HFF-Myc (cell line): Measurements from ENCODE around the gene HOXD8.

Experiments
- DNase-seq: peaks from one replicate; pipeline ENCODE4 v3.0.0-alpha.2; 2011; ENCODE audit warnings: low read depth; ENCODE audit errors: extremely low read depth
- H3K4me3 ChIP-seq: replicated peaks from 2 replicates; pipeline ENCODE4 v1.5.1; 2011; ENCODE audit warnings: low read depth, mild to moderate bottlenecking, control low read depth, low read length
- TF ChIP-seq, protein P1 (sequence below): IDR thresholded peaks from 2 replicates; pipeline ENCODE4 v1.5.1; 2012; ENCODE audit warnings: mild to moderate bottlenecking, low read depth, low read length, control low read depth; ENCODE audit errors: missing control alignments

The HOXD8 gene

DNA sequence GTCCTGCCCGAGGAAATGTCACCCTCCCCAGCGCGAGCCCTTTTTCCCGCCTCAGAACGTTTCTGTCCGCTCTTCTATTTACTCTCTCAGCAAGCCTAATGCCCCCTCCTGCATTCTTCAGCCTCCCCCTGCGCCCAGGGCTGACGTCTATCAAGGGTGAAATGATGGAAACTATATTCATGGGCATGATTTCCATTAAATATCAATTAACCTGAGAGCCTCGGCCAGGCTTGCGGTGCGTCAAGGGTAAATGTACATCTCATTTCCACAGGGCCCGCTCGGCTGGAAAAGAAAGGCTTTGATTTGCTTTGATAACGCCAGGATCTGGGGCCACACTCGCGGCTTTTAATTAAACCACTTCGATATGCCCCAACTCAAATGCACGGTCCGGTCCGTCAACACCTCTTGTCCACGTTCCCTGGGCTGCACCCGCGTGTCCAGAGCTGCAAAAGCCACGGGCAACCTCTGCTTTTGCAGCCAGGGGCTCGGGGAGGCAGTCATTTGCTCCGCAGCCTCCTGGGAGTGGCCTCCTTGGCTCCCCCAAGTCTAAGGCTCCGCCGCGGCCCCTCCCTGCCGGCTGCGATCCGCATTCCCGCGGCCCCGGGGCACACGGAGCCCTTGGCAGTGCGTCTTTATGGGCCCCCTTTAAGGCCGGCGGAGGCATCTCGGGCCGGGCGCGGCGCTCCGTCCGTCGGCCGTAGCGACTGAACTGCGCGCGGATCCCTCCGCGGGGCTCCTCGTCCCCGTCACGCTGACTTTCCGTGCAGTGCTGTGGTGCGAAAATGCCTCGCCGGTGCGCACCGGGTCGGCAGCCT, at the start of gene HOXD8:
Gene HOXD8, plus strand, starts transcription at position 724 of the 815 bp plus-strand sequence. CDS start 662 bp downstream, outside the sequence.
- TF ChIP-seq, protein P1, sequence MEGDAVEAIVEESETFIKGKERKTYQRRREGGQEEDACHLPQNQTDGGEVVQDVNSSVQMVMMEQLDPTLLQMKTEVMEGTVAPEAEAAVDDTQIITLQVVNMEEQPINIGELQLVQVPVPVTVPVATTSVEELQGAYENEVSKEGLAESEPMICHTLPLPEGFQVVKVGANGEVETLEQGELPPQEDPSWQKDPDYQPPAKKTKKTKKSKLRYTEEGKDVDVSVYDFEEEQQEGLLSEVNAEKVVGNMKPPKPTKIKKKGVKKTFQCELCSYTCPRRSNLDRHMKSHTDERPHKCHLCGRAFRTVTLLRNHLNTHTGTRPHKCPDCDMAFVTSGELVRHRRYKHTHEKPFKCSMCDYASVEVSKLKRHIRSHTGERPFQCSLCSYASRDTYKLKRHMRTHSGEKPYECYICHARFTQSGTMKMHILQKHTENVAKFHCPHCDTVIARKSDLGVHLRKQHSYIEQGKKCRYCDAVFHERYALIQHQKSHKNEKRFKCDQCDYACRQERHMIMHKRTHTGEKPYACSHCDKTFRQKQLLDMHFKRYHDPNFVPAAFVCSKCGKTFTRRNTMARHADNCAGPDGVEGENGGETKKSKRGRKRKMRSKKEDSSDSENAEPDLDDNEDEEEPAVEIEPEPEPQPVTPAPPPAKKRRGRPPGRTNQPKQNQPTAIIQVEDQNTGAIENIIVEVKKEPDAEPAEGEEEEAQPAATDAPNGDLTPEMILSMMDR = no peak
- H3K4me3 ChIP-seq = 0 out of 2 replicates have a peak within 1 kb of the TSS, but pooled peaks have one; percentile 11
- DNase-seq = no peak

DNA sequence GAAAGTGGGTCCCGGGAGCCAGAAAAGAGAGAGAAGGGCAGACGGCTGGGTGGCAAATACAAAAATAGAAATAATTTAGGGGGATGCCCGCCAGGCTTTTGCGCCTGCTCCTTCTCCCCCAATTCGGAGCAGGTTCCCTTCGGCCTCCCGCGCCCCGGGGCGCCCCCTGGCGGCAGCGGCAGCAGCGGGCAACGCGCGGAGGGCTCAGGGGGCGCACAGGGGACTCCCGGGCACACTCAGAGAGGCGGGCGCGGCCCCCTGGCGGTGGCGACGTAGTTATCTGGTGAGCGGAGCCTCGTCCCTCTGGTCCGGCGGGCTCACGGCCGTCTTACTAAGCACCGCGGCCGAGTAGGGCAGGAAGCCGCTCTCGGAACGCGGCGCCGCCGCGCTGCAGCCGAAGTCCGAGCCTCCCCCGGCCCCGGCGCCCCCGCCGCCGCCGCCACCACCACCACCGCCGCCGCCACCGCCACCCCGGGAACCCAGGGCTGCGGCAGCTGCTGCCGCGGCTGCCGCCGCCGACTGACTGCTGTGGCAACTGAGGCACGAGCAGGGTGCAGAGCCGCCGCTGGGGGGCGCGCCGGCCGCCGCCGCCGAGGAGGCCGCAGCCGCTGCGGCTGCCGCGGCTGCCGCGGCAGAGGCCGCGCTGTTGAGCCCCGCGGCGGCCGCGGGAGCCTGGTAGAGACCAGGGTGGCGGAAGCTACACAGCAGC, 49.5 kb upstream of the HOXD8 start:
- no peak overlapping the region; the same call in 1 of the 2 replicates for H3K4me3 ChIP-seq
- DNase-seq = no peak
- TF ChIP-seq, protein P1 = peak; percentile 78

DNA sequence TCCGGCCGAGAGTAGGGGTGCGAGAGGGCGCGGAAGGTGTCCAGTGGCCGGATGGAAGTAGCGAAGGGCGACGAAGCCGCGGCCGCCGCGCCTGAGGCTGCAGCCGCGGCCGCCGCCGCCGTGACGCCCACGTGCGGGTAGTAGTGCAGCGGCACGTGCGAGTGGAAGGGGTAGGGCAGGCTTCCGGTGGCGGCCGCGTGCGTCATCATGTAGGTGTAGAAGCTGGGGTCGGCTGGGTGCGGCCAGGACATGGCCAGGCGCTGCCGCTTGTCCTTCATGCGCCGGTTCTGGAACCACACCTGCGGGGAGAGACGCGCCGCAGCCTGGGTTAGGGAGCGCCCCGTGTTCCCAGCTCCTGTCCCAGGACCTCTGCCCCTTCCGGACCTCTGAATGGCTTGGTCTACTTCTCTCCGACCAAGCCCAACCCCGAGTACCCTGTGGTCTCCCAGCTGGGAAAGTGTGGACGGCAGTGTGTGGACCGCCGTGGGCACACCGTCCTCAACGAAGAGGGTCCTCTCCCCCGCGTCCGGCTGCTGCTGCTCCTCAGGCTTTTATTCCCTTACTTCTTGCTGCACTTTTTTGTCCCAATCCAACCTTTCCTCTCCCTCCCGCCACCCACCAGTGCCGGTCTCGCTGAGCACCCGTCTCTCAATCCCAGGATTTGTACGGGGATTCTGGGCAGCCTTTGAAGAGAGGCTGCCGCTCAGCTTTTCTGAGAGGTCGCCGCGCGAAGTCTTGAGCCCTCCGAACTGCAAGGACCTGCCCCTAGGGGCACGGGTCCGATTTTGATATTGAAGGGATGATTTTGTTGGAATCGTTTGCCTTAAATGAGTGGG, 48.7 kb upstream of the HOXD8 start:
- DNase-seq = no peak
- TF ChIP-seq, protein P1 = no peak
- no peak overlapping the region; the same call in 1 of the 2 replicates for H3K4me3 ChIP-seq

DNA sequence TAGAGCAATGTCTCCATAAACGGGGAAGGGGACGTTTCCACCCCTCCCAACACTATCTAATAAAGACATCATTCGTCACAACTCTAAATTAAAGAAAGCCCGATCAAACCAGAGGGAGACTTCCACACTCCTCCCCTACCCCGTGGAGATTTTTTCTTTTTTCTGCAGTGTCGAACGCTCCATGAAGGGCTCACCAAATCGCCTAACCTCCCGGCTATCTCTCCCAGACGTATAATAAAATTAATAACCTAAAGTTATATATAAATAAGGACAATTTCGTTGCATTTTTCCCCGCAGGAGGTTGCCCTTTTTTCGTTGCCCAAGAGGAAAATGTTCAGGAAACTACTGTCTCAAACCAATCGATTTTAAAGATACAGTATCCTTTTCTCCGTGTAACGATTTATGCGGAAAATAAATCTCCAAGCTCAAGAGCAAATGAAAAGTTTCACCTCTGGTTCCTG, 48.1 kb upstream of the HOXD8 start:
- no peak overlapping the region for H3K4me3 ChIP-seq
- DNase-seq = no peak
- TF ChIP-seq, protein P1 = no peak

DNA sequence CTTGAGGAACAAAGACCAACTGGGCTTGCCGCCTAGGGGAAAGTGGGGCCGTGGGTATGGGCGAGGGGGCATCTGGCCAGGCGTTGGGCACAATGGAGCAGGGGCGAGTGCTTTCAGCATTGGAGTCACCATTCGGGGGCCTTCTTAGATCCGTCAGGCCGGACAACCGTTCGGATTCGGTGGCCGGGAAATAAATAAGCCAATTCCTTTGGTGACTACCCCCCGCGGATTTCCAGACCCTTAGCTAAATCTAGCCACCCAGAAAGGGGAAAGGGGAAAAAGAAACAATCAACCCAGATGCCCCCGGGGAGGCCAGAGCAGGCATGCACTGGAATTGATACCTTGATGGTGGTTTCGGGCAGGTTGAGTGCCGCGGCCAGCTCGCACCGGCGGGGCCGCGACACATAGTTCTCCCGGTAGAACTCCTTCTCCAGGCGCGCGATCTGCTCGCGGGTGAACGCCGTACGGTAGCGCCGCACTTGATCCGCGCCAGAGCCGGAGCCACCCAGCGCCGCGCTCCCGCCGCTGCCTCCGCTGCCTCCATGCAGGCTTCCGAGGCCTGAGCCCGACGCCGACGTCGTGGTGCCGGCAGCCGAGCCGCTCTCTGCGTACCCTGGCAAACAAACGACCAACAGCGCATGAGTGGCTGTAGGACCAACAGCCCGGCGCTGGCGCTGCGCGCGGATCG, 47.5 kb upstream of the HOXD8 start:
- no peak for DNase-seq
- TF ChIP-seq, protein P1 = no peak
- no peak overlapping the region for H3K4me3 ChIP-seq

DNA sequence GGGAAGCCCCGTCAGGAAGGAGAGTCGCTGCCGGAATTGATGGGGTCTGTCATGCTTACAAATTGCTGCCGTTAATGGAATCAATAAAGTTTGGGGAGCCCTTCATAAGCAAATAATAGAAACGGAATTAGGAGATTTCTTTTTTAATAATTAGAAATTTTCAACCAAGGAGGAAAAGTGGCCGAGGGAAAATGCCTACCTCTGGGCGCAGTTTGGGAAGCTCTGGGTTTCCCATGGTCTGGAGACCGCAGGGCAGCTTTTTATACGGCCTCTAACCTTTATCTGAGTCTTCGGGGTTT, 47.0 kb upstream of the HOXD8 start:
- DNase-seq = no peak
- H3K4me3 ChIP-seq = no peak overlapping the region
- TF ChIP-seq, protein P1 = no peak
